H7 (cell line): ENCODE results near the gene FAM117B. TPM values are rescaled to one million over a fixed set of nuclear protein-coding genes. Genes with fewer than 3 reads are reported as not detected.

ENCODE experiments used
- DNase-seq: peaks from one replicate; pipeline ENCODE4 v3.0.0; 2012
- H3K27me3 ChIP-seq: 2 replicates; pipeline ENCODE4 v1.6.0; 2011; ENCODE audit warnings: mild to moderate bottlenecking, low read length; ENCODE audit not compliant: control insufficient read depth, insufficient read depth
- H3K36me3 ChIP-seq: replicated peaks from 2 replicates; pipeline ENCODE4 v1.5.1; 2011; ENCODE audit warnings: low read length; ENCODE audit not compliant: control insufficient read depth, insufficient read depth
- H3K4me3 ChIP-seq: 2 replicates; pipeline ENCODE4 v1.5.1; 2011; ENCODE audit warnings: low read depth, mild to moderate bottlenecking, control low read depth, low read length, moderate library complexity; ENCODE audit not compliant: insufficient read depth
- total RNA-seq: library from RNA; depleted of rRNA; stranded (reverse); fragments of >200 nt; shearing (Covaris generic); gene quantifications from 2 replicates; pipeline ENCODE4 v1.2.3, GENCODE V29; 2014; rRNA removed

FAM117B gene
- total RNA-seq, 1 experiment from 2014 or later: 6.9 TPM

DNA sequence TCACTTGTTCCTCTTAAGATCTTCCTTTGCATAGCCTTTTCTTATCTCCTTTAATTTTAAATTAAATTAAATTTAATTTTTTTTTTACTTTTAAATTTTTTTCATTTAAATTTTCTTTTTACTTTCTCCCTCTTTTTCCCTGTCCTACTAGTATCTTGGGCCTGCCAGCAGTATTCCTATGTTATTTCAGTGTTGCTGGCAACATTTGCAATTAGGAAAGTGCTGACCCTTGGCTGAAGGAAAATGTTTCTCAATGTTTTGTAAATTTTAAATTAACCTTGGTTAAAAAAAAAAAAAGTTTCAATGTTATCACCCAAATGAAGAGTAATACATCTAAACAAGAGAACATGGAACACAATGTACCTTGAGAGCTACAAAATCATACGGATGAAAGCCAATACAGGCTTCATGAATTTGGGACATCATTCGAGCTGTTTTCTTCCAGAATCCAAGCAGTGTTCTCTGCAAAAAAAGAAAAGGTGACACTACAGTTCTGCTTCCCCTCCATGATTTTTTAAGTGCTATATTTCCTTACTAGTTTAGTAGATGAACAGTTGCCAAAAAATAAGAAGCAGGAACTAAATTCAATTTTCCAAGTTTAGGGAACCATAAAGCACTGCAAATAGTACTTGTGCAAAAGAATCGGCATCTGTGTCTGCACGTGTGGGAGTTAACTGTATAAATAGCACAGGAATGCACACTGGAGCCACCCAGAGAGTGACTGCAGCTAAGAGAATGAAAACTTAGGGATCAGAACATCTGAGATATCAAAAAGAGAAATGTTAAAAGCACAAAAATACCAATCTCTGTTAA, 181.0 kb downstream of the FAM117B start:
- no peak for DNase-seq
- no peaks in the 10 kb centered on the region for H3K36me3 ChIP-seq

GRCh38 chr2:202817771-202818170, 183.0 kb downstream of the FAM117B start:
- no peaks in the 10 kb centered on the region for H3K27me3 ChIP-seq
- DNase-seq: no peak
- no peaks in the 10 kb centered on the region for H3K36me3 ChIP-seq
- no peak overlapping the region for H3K4me3 ChIP-seq

More for the DNA sequence above, 181.0 kb downstream of the FAM117B start:
- Histone ChIP-seq H3K27me3 (no peaks in the 10 kb centered on the region), H3K4me3 (no peak overlapping the region)

DNA sequence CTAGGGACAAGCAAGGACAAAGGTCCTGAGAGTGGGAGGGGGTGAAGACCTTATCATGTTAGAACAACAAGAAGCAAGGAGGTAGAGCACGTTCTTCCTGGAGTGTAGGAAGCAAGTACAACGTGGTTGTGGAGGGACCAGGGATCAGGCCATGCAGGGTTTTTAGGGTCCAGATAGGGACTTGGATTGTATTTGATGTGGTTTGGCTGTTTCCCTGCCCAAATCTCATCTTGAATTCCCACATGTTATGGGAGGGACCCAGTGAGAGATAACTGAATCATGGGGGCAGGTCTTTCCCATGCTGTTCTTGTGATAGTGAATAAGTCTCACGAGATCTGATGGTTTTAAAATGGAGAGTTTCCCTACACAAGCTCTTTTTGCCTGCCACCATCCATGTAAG, 183.6 kb downstream of the FAM117B start:
- Histone ChIP-seq H3K36me3 (no peaks in the 10 kb centered on the region), H3K4me3 (no peak overlapping the region)
- no peak for DNase-seq

More for the DNA sequence above, 183.6 kb downstream of the FAM117B start:
- H3K27me3 ChIP-seq: no peaks in the 10 kb centered on the region

Other genes starting within 250 kb of the FAM117B start
- 0.55 and 1.2 TPM in 2 replicates for gene ICA1L, start 236.8 kb downstream of the FAM117B start, total RNA-seq